Inflammatory macrophage treated with lipopolysaccharide for 4 hours (primary cell): Measurements from ENCODE around the gene ATP6V0A1.
A peak's percentile ranks its signal among the peaks of the same experiment; 100 is the strongest.

ENCODE experiments used
- DNase-seq: peaks from one replicate; pipeline ENCODE4 v3.0.0-alpha.2; 2020

The ATP6V0A1 gene

DNA sequence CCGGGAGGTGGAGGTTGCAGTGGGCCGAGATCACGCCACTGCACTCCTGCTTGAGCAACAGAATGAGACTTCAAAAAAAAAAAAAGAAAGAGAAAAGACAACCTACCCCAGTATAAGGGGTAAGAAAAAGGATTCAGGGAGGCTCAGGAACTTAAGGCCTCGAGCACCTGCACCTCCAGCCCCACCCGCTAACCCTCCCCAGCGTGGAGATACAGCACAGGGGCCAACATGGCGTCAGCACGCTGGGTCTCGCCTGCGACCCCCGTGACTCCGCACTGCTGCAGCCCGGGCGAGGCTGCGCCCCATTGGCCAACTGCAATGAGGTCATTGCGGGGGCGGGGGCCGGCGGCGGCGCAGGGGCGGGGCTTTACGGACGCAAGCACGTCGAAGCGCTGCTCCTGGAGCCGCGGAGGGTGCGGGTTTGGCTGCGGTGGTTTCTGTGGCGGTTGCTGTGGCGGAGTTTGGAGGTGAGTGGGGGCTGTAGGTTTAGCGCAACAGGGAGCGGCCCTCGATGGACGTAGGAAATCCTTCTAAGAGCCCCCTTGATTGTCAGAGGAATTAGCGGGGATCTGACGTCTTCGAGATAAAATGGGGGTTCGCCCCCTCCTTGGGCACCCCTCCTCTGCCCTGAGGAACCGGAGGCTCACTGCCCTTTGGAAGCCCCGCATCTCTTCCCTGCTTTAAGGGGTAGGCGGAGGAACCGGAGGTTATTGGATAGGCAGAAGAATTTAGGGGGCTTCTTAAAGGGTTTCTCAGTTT lies at the start of gene ATP6V0A1:
ATP6V0A1 (plus strand) TSS at position 382 of the 759 bp plus-strand sequence. CDS start 2,017 bp downstream, outside the sequence.
- peak; percentile 90 for DNase-seq

DNA sequence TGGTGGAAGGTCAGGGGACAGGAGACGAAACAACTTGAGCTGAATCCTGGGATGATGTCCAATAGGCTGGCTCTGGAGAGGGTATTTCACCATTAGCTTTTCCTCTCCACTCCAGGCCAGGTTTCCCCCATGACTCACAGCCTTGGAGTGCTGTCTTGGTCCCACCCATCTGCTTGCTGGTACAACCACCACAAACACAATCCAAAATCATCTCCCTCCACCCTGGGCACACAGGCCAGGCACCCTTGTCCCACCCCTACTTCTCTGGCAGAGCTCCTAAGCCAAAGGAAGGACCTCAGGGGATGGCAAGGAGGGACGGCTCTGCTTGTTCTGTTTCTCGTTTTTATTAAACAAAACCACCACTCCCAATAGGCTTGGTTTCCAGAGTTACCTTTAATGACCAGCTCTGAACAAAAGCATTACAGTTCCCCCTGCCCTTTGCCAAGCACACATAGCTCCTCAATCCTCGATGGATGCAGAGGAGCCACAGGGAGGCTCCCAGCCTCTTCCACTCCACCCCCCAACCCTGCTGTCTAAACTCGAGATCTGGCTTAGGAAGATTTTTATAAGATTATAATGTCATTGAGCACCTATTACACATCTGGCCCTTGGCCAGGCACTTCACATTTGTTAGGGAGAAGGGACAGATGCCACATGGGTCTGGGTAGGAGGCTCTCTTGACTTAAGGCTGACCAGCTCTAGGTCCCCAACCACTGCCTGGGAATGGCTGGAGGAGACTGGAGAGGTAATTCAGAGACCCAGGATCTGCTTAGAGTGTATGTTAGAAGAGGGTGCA lies 49.0 kb upstream of the ATP6V0A1 start:
- no peak for DNase-seq

DNA sequence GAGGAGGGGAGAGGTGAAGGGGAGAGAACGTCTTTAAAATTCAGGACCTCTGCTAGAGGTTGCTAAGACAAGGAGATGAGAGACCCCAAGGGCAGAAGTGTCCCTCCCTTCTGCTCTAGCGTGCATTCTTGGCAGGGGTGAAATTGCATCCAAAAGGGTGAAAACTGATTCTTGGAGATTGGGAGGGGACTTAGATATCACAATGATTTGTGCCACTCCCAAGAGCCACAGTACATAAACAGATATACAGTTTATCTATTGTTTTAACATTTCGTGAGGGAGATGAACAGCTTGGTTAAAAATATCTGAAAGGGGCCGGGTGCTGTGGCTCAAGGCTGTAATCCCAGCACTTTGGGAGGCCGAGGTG lies 48.4 kb upstream of the ATP6V0A1 start:
- no peak for DNase-seq

DNA sequence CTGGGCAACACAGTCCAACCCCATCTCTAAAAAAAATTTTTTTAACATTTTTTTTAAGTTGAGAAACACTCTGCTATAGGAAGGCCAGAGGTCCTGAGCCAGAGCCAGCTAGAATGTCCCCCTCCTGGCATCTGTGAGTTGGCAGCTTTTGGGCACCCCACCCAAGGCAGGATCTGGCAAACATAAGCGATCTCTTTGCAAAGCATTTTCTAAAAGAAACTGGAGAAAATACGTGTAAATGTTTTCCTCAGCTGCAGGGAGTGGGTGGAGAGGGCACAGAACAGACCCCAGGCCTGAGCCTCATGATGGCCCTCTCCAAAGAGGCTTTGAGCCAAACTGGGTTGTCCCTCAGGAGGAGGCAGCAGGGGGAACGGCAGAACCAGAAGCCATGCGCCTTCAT lies 47.3 kb upstream of the ATP6V0A1 start:
- no peak for DNase-seq

DNA sequence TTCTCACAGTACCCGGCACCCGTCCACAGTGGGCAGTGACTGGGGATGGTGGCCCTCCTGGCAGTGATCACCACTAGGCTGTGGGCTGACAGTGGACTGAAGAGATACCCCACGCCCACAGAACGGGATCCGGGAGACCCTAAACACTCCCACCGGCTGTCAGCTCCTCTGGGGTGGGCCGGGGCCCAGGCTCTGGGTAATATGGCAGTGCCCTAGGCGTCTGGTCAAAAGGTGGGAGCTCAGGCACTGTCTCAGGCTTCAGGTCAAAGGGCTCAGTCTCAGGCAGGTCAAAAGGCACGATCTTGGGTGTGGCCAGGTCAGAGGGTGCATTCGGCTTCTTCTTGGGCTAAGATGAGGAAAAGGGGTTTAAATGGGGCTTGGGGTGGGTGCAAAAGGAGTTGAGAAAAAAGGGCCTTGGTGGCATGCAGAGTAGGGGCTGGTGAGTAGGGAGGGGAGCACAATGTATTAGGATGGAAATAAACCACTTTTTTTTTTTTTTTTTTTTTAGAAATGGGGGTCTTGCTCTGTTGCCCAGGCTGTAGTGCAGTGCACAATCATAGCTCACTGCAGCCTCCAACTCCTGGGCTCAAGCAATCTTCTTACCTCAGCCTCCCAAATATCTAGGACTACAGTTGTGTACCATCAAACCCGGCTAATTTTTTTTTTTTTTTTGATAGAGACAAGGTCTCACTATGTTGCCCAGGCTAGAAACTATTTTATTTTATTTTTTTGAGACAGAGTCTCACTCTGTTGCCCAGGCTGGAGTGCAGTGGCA lies 46.6 kb upstream of the ATP6V0A1 start:
- no peak for DNase-seq

DNA sequence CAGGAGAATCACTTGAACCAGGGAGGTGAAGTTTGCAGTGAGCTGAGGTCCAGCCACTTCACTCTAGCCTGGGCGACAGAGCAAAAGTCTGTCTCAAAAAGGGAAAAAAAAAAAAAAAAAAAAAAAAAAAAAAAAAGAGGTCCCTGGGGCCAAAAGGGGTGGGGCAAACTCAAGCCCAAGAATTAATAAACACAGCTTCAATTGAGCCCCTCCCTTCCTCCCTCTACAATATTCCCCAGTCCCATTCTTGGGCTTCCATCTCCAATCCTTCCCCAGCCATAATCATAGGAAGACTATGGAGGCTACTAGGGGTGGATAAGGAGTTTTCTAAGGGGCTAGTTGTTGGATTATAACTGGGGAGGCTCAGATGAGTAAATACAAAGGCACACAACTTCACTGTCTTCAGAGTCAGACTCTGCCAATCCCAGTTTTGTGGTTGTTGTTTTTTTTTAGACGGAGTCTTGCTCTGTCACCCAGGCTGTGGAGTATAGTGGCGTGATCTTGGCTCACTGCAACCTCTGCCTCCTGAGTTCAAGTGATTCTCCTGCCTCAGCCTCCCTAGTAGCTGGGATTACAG lies 45.1 kb upstream of the ATP6V0A1 start:
- DNase-seq: no peak

DNA sequence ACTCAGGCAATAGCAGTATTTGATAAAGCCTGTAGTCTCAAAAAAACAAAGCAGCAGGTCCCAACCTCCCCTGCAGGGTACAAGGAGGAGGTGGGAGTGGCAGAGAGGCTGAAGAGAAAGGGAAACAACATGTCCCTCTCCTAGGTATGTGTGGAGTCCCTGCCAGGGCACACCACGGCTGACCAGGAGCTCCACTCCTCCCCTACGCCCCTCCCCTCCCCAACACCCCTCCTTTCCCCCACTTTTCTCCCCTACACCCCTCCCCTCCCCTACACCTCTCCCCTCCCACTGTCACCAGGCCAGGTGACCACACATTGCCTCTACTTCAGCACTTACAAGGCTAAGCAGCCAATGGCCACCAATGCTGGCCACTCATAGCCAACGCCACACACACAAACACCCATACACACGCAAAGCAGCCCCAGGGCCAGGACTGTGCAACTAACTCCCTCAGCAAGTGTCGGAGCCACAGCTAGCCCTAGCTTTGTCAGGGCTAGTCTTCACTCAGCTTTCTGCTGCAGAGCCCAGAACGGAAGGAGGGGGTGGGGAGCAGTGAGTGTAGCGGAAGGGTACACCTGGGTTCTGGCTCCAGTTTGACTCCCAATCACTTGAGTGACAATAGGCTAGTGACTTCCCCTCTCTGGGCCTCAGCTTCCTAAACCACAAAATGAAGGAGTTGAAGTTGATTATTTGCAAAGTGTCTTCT lies 43.8 kb upstream of the ATP6V0A1 start:
- no peak for DNase-seq

DNA sequence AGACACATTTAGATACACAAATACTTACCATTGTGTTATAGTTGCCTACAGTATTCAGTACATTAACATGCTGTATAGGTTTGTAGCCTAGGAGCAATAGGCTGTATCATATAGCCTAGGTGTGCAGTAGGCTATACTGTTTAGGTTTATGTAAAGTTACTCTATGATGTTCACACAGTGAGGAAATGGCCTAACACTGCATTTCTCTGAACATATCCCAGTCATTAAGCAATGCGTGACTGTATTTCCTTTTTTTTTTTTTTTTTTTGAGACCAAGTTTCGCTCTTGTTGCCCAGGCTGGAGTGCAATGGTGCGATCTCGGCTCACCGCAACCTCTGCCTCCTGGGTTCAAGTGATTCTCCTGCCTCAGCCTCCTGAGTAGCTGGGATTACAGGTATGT lies 40.7 kb upstream of the ATP6V0A1 start:
- DNase-seq: peak; percentile 86

DNA sequence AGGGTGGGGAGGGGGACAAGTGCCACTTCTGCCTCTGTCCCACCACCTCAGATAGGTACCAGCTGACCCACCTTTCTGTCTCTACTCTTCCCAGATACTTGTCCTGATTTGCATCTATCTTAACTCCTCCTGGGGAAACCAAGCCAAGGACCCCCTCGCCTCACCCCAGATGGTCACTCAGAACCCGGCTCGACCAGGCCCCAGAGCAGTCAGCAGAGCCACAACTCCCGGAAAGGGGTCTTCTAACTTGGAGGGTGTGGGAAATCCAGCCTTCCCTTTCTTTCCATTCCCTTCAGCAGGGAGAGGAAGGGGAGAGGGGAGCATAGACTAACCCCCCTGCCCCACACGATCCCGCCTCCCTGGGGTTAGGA lies 37.6 kb upstream of the ATP6V0A1 start:
- DNase-seq: no peak

DNA sequence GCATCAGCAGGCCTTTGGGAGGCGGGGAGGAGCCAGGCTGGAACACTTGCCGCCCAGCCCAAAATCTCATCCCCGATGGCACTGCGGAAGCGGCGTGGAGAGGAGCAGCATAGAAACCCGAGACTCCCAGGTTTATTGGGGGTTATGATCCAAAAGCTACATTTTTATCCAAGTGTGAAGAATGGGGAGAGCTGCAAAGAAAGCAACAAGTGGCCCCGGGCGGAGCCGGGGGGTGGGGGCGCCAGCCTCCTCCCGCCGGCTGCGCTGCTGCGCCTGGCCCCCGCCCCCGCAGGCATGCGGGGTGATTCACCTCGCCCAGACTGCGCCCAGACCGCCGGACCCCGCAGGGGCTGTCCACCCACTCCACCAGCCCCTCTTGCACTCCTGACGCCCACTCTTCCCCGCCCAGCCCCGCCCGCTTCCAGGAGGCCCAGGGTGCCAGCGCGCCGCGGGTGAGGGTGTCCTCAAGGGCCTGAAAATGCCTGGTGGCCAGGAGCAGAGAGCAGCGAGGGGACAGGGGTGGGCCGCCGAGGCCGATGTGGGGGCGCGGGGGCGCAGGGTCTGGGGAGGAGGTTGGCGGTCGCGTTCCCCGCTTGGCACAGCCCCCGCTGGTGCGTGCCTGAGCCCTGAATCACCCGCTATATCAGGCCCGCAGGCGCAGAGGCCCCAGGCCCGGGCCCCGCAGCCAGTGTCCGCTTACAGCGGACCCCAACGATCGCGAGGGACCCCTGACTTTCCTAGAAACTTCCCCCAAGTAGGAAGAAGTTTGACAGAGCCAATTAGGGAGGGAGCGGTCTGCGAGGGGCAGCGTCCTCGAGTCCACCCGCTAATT lies 37.0 kb upstream of the ATP6V0A1 start:
- DNase-seq: no peak

DNA sequence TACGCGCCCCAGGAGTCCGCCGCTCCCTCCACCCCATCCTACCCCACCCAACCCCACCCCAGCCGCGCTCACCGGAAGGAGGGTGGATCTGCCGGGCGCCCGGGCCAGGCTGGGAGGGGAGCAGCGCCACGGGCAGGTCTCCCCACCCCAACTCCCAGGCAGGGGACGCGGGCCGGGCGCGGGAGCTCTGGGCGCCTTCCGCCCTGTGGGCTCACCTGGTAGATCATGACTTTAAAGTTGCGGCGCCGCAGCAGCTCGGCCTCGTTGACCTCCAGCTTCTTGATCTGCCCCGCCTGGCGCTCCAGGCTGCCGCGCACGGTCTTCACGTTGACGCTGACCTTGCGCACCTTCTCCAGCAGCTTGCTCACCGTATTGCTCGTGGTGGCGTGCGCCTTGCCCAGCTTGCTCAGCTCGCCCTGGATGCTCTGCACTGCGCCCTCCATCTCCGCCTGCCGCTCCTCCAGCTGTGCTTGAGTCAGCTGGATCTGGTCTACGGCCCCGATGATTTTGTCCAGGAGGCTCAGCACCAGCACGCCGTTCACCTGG lies 36.2 kb upstream of the ATP6V0A1 start:
- no peak for DNase-seq

DNA sequence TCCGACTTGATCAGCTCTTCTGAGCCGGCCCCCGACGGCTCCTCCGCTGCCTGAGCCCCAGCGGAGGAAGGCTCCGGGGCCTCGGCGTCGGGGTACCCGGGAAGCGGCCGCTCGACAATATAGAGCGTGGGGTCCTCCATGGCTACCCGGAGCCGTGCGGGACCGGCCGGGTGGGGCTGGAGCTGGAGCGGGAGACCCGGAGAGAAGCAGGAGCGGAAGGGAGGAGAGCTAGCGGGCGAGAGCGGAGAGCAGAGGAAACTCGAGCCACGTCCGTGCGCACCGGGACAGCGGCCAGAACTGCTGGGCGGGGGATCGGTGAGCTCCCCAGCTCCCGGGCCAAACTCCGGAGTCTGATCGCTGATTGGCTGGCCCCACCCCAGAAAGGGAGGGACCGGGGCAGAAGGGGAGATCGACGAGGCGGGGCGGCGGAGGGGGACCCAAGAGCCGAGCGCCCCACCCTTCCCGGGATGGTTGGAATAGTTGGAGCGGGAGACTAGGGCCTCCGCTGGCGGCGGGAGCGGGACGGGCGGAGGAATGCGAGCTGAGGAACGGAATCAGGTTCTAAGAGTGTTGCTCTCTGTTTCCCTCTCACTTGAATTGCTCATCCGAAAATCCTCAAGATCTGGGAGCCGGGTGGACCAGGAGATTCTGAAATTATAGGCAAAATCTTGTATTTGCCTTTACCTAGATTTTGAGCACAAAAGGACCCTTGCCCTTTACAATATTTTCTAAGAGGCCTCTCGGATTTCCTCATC lies 35.5 kb upstream of the ATP6V0A1 start, which contains the start of gene CAVIN1:
CAVIN1 (minus strand) TSS at position 299 of the 755 bp plus-strand sequence; CDS start at position 140, 159 bp downstream.
- DNase-seq: no peak

DNA sequence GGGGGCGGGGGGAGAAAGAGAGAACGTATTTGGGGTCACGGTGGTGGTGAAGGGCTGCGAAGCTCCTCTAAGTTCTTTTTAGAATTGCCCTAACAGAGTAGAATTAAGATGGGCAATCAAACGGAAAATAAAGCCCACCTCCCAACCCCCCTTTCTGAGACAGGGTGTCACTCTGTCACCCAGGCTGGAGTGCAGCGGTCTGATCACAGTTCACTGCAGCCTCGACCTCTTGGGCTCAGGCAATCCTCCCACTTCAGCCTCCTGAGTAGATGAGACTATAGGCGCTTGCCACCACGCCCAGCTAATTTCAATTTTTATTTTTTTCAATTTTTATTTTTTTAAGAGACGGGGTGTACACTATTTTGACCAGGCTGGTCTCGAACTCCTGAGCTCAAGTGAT lies 34.9 kb upstream of the ATP6V0A1 start:
- DNase-seq: no peak

DNA sequence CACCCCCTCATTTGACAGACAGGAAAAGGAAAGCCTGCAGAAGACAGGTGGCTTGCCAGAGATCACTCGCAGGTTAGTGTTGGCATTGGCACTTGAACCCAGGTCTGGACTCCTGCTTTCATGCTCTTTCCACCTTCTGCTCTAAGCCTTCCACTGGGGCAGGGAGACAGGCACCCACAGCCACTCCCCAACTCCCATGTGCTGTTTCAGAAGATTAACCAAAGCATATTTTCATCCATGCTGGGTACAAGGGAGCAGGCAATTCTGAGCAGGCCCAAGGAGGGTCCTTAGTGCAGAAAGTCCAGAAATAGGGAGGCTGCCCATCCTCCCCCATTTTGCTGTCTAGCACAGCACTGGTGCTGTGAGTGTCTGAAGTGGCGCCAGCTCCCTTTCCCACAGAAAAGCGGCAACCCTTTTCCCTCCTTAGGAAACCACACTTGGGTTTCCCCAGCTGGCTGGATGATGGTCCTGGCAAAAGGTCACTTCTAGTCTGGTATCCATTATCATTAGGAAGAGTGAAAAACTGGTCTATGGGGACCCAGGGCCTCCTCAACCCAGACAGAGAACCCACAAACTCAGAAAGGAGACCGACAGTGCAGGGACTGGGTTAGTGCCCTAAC lies 33.6 kb upstream of the ATP6V0A1 start:
- DNase-seq: no peak

DNA sequence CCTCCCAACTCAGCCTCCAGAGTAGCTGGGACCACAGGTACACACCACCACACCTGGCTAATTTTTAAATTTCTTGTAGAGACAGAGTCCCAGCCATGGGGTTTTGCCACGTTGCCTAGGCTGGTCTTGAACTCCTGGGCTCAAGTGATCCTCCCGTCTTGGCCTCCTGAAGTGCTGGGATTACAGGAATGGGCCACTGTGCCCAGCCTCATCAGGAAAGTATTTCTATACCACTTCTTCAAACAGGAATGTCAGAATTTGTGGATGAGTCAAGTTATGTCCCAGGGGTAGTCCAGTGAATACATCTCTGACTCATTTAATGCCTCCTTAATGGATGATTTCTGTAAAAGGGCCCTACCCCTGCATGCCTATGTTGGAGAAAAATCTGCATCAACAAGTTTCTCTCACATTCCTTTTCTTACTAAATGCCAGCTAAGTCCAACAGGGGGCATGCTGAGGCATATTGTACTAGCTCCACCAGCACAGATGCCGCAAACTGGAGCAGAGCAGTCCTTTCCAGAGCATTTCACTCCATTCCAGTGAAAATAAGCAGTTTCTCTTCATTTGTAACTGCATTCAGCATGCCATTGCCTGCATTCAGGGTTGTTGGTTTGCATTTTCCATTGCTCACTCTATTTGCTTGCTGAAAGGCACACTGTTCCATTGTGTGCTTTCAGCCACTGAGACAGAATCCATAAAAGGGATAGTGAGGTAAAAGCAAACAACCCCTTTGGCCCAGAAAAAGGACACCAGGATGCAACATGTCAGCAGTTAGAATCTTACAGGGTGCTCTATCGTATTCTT lies 30.3 kb upstream of the ATP6V0A1 start:
- peak; percentile 70 for DNase-seq

DNA sequence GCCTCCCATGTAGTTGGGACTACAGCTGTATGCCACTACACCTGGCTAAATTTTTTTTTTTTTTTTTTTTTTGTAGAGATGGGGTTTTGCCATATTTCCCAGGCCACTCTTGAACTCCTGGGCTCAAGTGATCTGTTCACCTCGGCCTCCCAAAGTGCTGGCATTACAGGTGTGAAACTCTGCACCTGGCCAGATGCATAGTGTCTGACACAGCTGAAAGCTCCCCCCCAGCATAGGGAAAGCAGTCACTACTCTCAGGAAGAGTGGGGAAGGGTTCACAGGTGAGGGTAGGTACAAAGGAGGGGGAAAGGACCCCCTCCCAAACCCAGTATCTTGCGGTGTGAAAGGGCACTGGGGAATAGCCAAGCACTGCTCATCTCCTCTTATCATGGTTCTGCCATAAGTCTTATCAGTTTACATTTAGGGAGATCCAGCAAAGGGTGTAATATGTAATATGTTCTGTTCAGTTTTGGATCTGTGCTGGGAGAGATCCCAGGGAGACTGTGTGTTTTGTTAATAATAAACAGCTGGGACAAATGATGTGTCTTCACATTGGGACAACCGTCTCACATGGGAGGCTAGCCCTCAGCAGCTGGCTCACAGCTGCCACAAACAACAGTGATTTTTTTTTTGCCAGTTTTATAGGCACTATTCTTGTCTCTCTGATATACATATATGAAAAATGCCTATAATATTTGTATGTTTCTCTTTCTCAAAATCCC lies 28.8 kb upstream of the ATP6V0A1 start:
- DNase-seq: no peak

DNA sequence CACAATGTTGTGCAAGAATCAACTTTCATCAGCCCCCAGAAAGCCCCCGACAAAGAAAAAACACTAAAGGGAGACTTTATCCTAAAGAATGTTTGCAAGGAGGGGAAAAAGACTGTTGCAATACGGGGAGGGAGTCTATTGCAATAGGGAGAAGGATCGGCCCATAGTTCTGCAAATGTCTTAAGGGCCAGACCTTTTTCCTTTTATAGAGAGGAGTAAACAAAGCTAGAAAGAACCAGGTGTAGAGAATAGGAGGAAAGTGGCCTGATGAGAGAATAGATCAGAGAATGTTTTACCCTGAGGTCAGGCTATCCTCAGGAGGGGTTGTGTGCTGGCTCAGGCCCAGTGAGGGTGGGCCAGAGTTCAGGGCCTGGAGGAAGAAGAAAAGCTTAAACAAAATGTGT lies 26.9 kb upstream of the ATP6V0A1 start:
- no peak for DNase-seq

DNA sequence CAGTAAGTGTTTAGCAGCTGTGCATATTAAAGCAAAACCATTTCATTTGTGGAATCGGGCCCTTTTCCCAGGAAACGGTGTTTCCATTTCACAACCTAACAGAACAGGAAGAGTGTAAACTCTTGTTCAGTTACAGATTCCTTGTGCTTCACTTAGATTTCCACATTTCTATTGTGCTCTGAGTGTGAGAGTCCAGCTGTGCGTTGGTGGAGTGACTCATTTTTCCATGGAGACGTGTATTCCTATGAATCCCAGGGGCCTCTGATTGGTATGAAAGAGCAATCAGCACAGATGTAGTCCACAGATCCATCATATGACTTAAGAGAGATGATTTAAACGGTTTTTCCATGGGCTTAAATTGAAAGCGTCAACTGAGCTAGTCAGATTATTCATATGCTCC lies 22.3 kb upstream of the ATP6V0A1 start:
- DNase-seq: peak; percentile 49
